ENCODE measurements around the gene SLC9A7. TPM values are rescaled to one million over a fixed set of nuclear protein-coding genes. Genes with fewer than 3 reads are reported as not detected.

Gene SLC9A7
- total RNA-seq, 1 experiment from 2014 or later: 13.1 TPM

GRCh38 chrX:46597208-46597607, 161.7 kb downstream of the SLC9A7 start:
- H3K9me3 ChIP-seq (ENCODE audit: low read depth, low read length, poor library complexity, severe bottlenecking): no peaks in the 10 kb centered on the region
- ChIA-PET POLR2A (ENCODE audit: low non-redundant PET) (no interaction called here), CTCF (no interaction called here)
- TF ChIP-seq CTCF (conservative IDR thresholded peaks at IDR 0.05; ENCODE audit: low read depth, low read length) (no peak), EZH2 (IDR thresholded peaks at IDR 0.05; ENCODE audit: borderline replicate concordance, low read depth, low read length, poor library complexity, severe bottlenecking) (no peak)
- no peaks in the 10 kb centered on the region for H3K4me1 ChIP-seq (ENCODE audit: insufficient read depth, low read length, poor library complexity, severe bottlenecking)
- intact Hi-C loops (cut with micrococcal nuclease; ENCODE audit: unreplicated experiment): no loop called here
- H3K36me3 ChIP-seq (ENCODE audit: insufficient read depth, low read length, poor library complexity, severe bottlenecking): no peaks in the 10 kb centered on the region
- no peak overlapping the region for H3K4me3 ChIP-seq (ENCODE audit: low read depth, low read length, poor library complexity, severe bottlenecking)
- no peaks in the 10 kb centered on the region for H3K27me3 ChIP-seq (replicated peaks; ENCODE audit: insufficient read depth, low read depth, low read length, poor library complexity)
- no peak for DNase-seq (ENCODE audit: low spot score)
- H3K27ac ChIP-seq (ENCODE audit: low read depth, low read length, poor library complexity, severe bottlenecking): no peak overlapping the region
- no TSS peak for BruUV-seq (replicated peaks)

- no peak overlapping the region for H3K27ac ChIP-seq (ENCODE audit: low read depth, low read length, poor library complexity, severe bottlenecking)
Measured at GRCh38 chrX:46595084-46595483, 163.8 kb downstream of the SLC9A7 start.

GRCh38 chrX:46589977-46590723, 168.8 kb downstream of the SLC9A7 start:
- CTCF ChIA-PET: interaction anchor here (0.6 kb wide), 1 partner anchor 405 kb away, joined by 5 read pairs; no protein-coding TSS in a partner anchor
- DNase-seq (ENCODE audit: low spot score): peak; percentile 82
- Histone ChIP-seq H3K36me3 (ENCODE audit: insufficient read depth, low read length, poor library complexity, severe bottlenecking) (no peaks in the 10 kb centered on the region), H3K27ac (ENCODE audit: low read depth, low read length, poor library complexity, severe bottlenecking) (peak overlapping the region; percentile 47), H3K27me3 (replicated peaks; ENCODE audit: insufficient read depth, low read depth, low read length, poor library complexity) (no peaks in the 10 kb centered on the region), H3K4me1 (ENCODE audit: insufficient read depth, low read length, poor library complexity, severe bottlenecking) (peaks cover 31% of the 10 kb centered on the region), H3K4me3 (ENCODE audit: low read depth, low read length, poor library complexity, severe bottlenecking) (no peak overlapping the region), H3K9me3 (ENCODE audit: low read depth, low read length, poor library complexity, severe bottlenecking) (no peaks in the 10 kb centered on the region)
- intact Hi-C loops (cut with micrococcal nuclease; ENCODE audit: unreplicated experiment): no loop called here
- POLR2A ChIA-PET (ENCODE audit: low non-redundant PET): interaction anchor here (0.8 kb wide), 1 partner anchor 59 kb away, joined by 3 read pairs; no protein-coding TSS in a partner anchor
- BruUV-seq (replicated peaks): no TSS peak
- TF ChIP-seq EZH2 (IDR thresholded peaks at IDR 0.05; ENCODE audit: borderline replicate concordance, low read depth, low read length, poor library complexity, severe bottlenecking): no peak
- no peak for TF ChIP-seq CTCF (conservative IDR thresholded peaks at IDR 0.05; ENCODE audit: low read depth, low read length)

More at GRCh38 chrX:46595084-46595483, 163.8 kb downstream of the SLC9A7 start:
- Histone ChIP-seq H3K4me1 (ENCODE audit: insufficient read depth, low read length, poor library complexity, severe bottlenecking) (no peaks in the 10 kb centered on the region), H3K27me3 (replicated peaks; ENCODE audit: insufficient read depth, low read depth, low read length, poor library complexity) (no peaks in the 10 kb centered on the region), H3K36me3 (ENCODE audit: insufficient read depth, low read length, poor library complexity, severe bottlenecking) (no peaks in the 10 kb centered on the region), H3K4me3 (ENCODE audit: low read depth, low read length, poor library complexity, severe bottlenecking) (no peak overlapping the region), H3K9me3 (ENCODE audit: low read depth, low read length, poor library complexity, severe bottlenecking) (no peaks in the 10 kb centered on the region)
- no peak for DNase-seq (ENCODE audit: low spot score)
- intact Hi-C loops (cut with micrococcal nuclease; ENCODE audit: unreplicated experiment): no loop called here
- ChIA-PET POLR2A (ENCODE audit: low non-redundant PET) (no interaction called here), CTCF (no interaction called here)
- no peak for TF ChIP-seq CTCF (conservative IDR thresholded peaks at IDR 0.05; ENCODE audit: low read depth, low read length)
- TF ChIP-seq EZH2 (IDR thresholded peaks at IDR 0.05; ENCODE audit: borderline replicate concordance, low read depth, low read length, poor library complexity, severe bottlenecking): no peak
- BruUV-seq (replicated peaks): no TSS peak

Measured in A673 (cell line).